ENCODE results near the gene ATOH8. TPM values are rescaled to one million over a fixed set of nuclear protein-coding genes. Genes with fewer than 3 reads are reported as not detected.
"Not testable (repeated sequence)": the region's sequence is repeated elsewhere in the genome, so short reads cannot be mapped to it uniquely, and the experiment has no call there.

ATOH8 gene
- total and polyA plus RNA-seq, 4 donors, result 51.5 to 78.8 (median 62.6) TPM

DNA sequence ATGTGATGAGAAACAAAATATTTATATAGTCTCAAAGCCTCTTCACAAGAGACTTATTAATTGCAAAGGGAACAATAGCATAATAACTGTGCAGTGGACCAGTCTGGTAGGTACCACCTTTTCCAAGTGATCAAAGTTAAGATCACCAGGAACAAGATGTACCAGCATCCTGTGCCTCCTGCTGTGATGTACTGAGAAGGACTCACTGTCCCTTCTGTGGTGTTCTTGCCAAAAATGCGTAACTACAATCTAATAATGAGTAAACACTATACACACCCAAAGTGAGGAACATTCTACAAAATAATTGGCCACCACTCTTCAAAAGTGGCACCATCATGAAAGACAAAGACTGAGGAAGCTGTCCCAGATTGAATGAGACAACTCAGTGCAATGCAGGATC, 45.1 kb upstream of the ATOH8 start:
- intact Hi-C loops (cut with DNase I), result loop anchor here in 1 of 2 donors (5.0 kb wide), 1 partner anchor 71 kb away; no protein-coding TSS in a partner anchor
- no peak overlapping the region for H3K27ac ChIP-seq (ENCODE audit: low read depth in 1 of 2, low read length in 2 of 2)
- WGBS, 2 donors, result 82 to 91% methylated on average over 1 of the region's 1 CpG

DNA sequence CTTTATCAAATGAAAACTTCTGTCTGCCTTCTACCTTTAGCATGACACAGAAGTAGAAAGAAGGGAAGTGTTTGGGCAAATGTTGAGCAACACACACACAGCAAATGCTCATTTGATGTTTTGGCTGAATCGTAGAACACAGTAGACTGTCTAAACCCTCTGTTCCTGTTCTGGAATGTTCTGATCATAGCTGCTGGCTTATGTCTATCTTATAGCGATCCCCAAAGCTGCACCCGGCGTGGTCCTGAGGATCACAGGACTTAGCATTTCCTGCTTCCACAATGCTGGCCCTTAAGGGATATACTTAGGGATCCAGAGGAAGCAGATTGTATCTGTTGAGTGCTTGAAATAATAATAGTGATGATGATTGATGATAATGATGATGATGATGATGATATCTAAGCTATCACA, 44.4 kb upstream of the ATOH8 start:
- Histone ChIP-seq H3K9me3 (ENCODE audit: control insufficient read depth, low read length) (no peaks in the 10 kb centered on the region), H3K4me3 (ENCODE audit: low read length in 2 of 2) (no peak overlapping the region), H3K4me1 (ENCODE audit: control insufficient read depth in 1 of 2, insufficient read depth in 2 of 2, low read length in 2 of 2) (no peaks in the 10 kb centered on the region), H3K27me3 (ENCODE audit: control insufficient read depth in 1 of 2, insufficient read depth in 2 of 2, low read length in 1 of 2) (no peaks in the 10 kb centered on the region), H3K27ac (ENCODE audit: low read depth in 1 of 2, low read length in 2 of 2) (no peak overlapping the region), H3K36me3 (ENCODE audit: control insufficient read depth in 1 of 2, insufficient read depth in 2 of 2, low read length in 1 of 2) (no peaks in the 10 kb centered on the region)
- WGBS, 2 donors, result 67 to 68% methylated on average over 4 of the region's 4 CpGs
- intact Hi-C loops (cut with DNase I), result loop anchor here in 1 of 2 donors (5.0 kb wide), 1 partner anchor 72 kb away; no protein-coding TSS in a partner anchor
- ATAC-seq (ENCODE audit: low FRiP score) (no peak), DNase-seq (no peak)

More for the DNA sequence above, 45.1 kb upstream of the ATOH8 start:
- Histone ChIP-seq H3K4me3 (ENCODE audit: low read length in 2 of 2) (no peak overlapping the region), H3K9me3 (ENCODE audit: control insufficient read depth, low read length) (no peaks in the 10 kb centered on the region), H3K27me3 (ENCODE audit: control insufficient read depth in 1 of 2, insufficient read depth in 2 of 2, low read length in 1 of 2) (no peaks in the 10 kb centered on the region), H3K4me1 (ENCODE audit: control insufficient read depth in 1 of 2, insufficient read depth in 2 of 2, low read length in 2 of 2) (no peaks in the 10 kb centered on the region), H3K36me3 (ENCODE audit: control insufficient read depth in 1 of 2, insufficient read depth in 2 of 2, low read length in 1 of 2) (no peaks in the 10 kb centered on the region)
- ATAC-seq (ENCODE audit: low FRiP score), result no peak
- no peak for DNase-seq

DNA sequence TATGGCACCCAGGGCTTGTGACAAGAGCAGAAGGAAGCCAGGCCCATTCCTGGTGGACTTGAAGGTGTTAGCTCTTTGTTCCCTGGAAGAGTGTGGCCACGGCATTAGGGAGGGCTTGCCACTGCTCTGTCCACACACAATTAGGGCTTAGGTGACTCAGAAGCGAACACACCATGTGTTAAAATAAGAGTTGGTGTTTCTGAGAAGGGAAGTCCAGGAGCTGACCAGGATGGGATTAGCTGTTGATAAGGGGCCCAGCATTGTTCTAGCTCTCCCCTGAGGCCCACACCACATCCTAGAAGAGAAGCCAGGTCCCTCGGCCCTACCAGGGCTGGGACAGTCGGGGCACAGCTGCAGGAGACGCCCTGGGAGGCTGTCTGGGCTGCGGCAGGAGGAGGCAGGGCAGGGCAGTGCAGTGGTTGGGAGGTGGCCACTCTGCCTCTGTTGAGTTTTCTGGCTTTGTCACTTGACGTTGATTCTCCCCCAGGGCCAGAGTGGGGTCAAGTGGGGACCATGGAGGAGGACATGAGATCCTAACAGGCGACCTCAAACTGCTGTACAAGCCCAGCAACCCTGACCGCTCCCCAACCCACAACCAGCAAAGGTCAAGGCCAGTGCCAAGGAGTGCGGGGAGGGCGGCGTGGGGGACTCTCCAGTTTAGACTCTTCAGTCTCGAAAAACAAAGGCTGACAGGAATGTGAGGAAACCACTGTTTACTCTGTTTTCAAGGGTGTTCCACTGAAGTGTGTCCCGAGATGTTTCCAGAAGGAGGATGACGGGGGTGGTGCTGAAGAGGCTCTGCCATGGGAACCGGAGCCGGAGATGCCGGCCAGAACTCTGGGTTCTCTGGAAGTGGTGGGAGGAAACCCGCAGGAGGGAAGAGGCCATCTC, 42.9 kb upstream of the ATOH8 start:
- H3K9me3 ChIP-seq (ENCODE audit: control insufficient read depth, low read length), result no peaks in the 10 kb centered on the region
- peak; percentile 22 for ATAC-seq (ENCODE audit: low FRiP score)
- WGBS, 2 donors, result 85% methylated on average over 19 of the region's 19 CpGs
- no peak overlapping the region for H3K27ac ChIP-seq (ENCODE audit: low read depth in 1 of 2, low read length in 2 of 2)
- H3K36me3 ChIP-seq (ENCODE audit: control insufficient read depth in 1 of 2, insufficient read depth in 2 of 2, low read length in 1 of 2), result no peaks in the 10 kb centered on the region
- DNase-seq, result no peak
- no peaks in the 10 kb centered on the region for H3K27me3 ChIP-seq (ENCODE audit: control insufficient read depth in 1 of 2, insufficient read depth in 2 of 2, low read length in 1 of 2)
- no peaks in the 10 kb centered on the region for H3K4me1 ChIP-seq (ENCODE audit: control insufficient read depth in 1 of 2, insufficient read depth in 2 of 2, low read length in 2 of 2)
- H3K4me3 ChIP-seq (ENCODE audit: low read length in 2 of 2), result no peak overlapping the region
- intact Hi-C loops (cut with DNase I), result no loop called here

DNA sequence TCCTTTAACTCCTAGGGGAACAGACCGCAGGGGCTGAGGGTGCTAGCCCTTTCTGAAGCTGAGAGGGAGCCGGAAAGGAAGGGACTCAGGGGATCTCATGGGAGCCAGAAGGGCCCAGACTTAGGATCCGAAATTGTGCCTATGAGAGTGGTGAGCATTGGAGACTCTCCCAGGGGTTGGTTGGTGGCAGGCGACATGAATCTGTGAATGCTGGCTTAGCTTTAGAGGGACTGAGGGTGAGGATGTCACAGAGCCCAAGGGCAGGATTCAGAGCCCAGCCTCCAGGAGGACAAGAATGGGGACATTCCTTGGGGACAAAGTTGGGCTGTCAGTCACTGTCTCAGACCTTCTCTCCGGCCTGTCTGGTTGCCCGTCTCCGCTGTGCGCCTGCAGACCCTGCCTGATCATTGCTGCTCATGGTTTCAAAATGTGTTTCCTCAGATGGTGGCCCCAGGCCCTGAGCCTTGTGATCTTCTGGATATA, 42.2 kb upstream of the ATOH8 start:
- no peak overlapping the region for H3K27ac ChIP-seq (ENCODE audit: low read depth in 1 of 2, low read length in 2 of 2)
- WGBS, 2 donors, result 92% methylated on average over 8 of the region's 8 CpGs
- H3K4me1 ChIP-seq (ENCODE audit: control insufficient read depth in 1 of 2, insufficient read depth in 2 of 2, low read length in 2 of 2), result no peaks in the 10 kb centered on the region
- DNase-seq (no peak), ATAC-seq (ENCODE audit: low FRiP score) (no peak)
- no peaks in the 10 kb centered on the region for H3K27me3 ChIP-seq (ENCODE audit: control insufficient read depth in 1 of 2, insufficient read depth in 2 of 2, low read length in 1 of 2)
- no peaks in the 10 kb centered on the region for H3K36me3 ChIP-seq (ENCODE audit: control insufficient read depth in 1 of 2, insufficient read depth in 2 of 2, low read length in 1 of 2)
- H3K9me3 ChIP-seq (ENCODE audit: control insufficient read depth, low read length), result no peaks in the 10 kb centered on the region
- no peak overlapping the region for H3K4me3 ChIP-seq (ENCODE audit: low read length in 2 of 2)
- intact Hi-C loops (cut with DNase I), result no loop called here

DNA sequence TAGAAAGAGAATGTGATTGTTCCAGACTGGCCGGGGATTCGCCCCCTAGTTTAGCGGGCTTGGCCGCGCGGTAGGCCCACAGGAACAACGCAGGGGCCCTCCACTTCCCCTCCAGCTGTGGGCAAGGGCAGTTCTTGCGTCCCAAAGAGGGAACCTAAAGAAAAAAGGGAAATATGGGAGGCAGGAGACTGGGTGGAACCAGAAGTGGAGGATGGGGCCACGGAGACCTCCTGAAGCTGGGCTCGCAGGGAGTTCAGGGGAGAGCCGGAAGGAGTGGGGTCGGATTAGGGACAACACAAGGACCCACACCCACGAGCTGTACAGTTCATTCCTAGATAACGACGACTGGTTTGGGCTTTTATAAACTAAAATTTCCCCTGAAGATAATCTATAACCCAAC, 41.5 kb upstream of the ATOH8 start:
- WGBS, 2 donors, result 88 to 90% methylated on average over 15 of the region's 15 CpGs
- Histone ChIP-seq H3K4me3 (ENCODE audit: low read length in 2 of 2) (no peak overlapping the region), H3K27ac (ENCODE audit: low read depth in 1 of 2, low read length in 2 of 2) (no peak overlapping the region), H3K9me3 (ENCODE audit: control insufficient read depth, low read length) (no peaks in the 10 kb centered on the region), H3K4me1 (ENCODE audit: control insufficient read depth in 1 of 2, insufficient read depth in 2 of 2, low read length in 2 of 2) (no peaks in the 10 kb centered on the region), H3K27me3 (ENCODE audit: control insufficient read depth in 1 of 2, insufficient read depth in 2 of 2, low read length in 1 of 2) (no peaks in the 10 kb centered on the region), H3K36me3 (ENCODE audit: control insufficient read depth in 1 of 2, insufficient read depth in 2 of 2, low read length in 1 of 2) (no peaks in the 10 kb centered on the region)
- DNase-seq (peak in 1 of 2 donors; percentile 78), ATAC-seq (ENCODE audit: low FRiP score) (no peak)
- intact Hi-C loops (cut with DNase I), result no loop called here

DNA sequence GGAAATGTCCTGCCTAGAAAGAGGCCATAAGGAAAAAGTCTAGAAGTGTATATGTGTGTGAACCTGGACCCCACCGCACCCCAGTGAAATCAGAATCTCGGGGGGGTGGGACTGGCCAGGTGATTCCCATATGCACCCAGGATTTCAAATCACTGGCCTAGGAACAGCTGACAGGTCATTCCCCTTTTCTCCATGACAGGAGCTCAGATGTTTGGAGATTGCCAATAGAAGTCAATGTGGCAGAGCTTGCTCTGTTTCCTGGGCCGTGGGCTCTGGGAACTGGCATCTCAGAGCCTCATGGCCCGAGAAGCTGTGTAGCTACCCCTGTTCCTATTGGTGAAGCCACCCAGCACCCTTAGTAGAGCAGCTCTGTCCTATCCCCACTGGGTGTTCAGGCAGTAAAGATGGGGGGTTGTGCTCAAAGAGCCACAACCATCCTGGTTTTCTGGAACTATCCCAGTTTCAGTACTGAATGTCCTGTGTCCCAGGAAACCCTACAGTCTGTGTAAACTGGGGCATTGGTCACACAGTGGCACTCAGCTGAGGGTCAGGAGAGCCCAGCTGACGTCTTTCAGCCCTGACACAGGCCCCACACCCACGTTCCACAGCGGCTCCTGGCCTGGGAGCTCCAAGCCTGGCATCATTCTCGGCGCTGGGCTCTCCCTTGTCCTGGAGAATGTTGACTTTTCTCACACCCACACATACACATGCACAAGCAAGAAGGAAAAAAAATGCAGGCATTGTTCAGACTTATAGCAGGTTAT, 40.8 kb upstream of the ATOH8 start:
- Histone ChIP-seq H3K36me3 (ENCODE audit: control insufficient read depth in 1 of 2, insufficient read depth in 2 of 2, low read length in 1 of 2) (no peaks in the 10 kb centered on the region), H3K4me3 (ENCODE audit: low read length in 2 of 2) (no peak overlapping the region), H3K4me1 (ENCODE audit: control insufficient read depth in 1 of 2, insufficient read depth in 2 of 2, low read length in 2 of 2) (no peaks in the 10 kb centered on the region), H3K9me3 (ENCODE audit: control insufficient read depth, low read length) (no peaks in the 10 kb centered on the region), H3K27ac (ENCODE audit: low read depth in 1 of 2, low read length in 2 of 2) (no peak overlapping the region), H3K27me3 (ENCODE audit: control insufficient read depth in 1 of 2, insufficient read depth in 2 of 2, low read length in 1 of 2) (no peaks in the 10 kb centered on the region)
- DNase-seq (peak; percentile 74 to 87), ATAC-seq (ENCODE audit: low FRiP score) (peak; percentile 68)
- 43 to 44% methylated on average over 9 of the region's 9 CpGs for WGBS, 2 donors
- intact Hi-C loops (cut with DNase I), result no loop called here

DNA sequence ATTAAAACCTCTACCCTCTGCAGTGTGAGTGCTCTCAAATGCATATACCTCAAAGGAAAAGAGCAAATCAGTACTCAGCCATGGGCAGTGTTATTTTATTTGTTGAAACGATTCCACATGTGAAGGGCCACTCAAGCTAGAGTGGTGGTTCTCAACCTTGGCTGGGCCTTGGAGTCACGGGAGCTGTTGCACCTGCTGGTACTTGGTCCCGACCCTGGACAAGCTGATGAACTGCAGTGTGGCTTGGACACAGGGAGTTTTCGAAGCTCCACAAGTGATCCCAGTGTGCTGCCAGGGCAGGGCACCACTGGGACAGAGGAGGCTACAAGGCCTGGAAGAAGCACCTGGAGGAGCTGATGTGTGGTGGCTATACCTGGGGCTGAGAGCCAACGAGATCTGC, 40.0 kb upstream of the ATOH8 start:
- WGBS, 2 donors, result 85 to 89% methylated on average over 5 of the region's 5 CpGs
- Histone ChIP-seq H3K4me1 (ENCODE audit: control insufficient read depth in 1 of 2, insufficient read depth in 2 of 2, low read length in 2 of 2) (no peaks in the 10 kb centered on the region), H3K27me3 (ENCODE audit: control insufficient read depth in 1 of 2, insufficient read depth in 2 of 2, low read length in 1 of 2) (no peaks in the 10 kb centered on the region), H3K4me3 (ENCODE audit: low read length in 2 of 2) (no peak overlapping the region), H3K9me3 (ENCODE audit: control insufficient read depth, low read length) (no peaks in the 10 kb centered on the region), H3K27ac (ENCODE audit: low read depth in 1 of 2, low read length in 2 of 2) (no peak overlapping the region), H3K36me3 (ENCODE audit: control insufficient read depth in 1 of 2, insufficient read depth in 2 of 2, low read length in 1 of 2) (no peaks in the 10 kb centered on the region)
- ATAC-seq (ENCODE audit: low FRiP score) (no peak), DNase-seq (no peak)
- intact Hi-C loops (cut with DNase I), result no loop called here

DNA sequence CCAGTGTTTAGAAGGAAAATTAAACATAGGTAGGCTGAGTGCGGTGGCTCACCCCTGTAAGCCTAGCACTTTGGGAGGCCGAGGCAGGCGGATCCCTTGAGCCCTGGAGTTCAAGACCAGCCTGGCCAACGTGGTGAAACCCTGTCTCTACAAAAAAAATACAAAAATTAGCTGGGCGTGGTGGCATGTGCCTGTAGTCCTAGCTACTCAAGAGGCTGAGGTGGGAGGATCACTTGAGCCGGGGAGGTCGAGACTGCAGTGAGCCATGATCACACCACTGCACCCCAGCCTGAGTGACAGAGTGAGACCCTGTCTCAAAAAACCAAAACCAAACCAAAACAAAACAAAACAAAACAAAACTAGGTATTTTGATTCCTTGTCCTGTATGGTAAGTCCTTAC, 39.4 kb upstream of the ATOH8 start:
- H3K9me3 ChIP-seq (ENCODE audit: control insufficient read depth, low read length); DNase-seq; H3K27me3 ChIP-seq (ENCODE audit: control insufficient read depth in 1 of 2, insufficient read depth in 2 of 2, low read length in 1 of 2); H3K4me1 ChIP-seq (ENCODE audit: control insufficient read depth in 1 of 2, insufficient read depth in 2 of 2, low read length in 2 of 2); H3K36me3 ChIP-seq (ENCODE audit: control insufficient read depth in 1 of 2, insufficient read depth in 2 of 2, low read length in 1 of 2); H3K4me3 ChIP-seq (ENCODE audit: low read length in 2 of 2); intact Hi-C loops (cut with DNase I); H3K27ac ChIP-seq (ENCODE audit: low read depth in 1 of 2, low read length in 2 of 2); ATAC-seq (ENCODE audit: low FRiP score): not testable (repeated sequence)
- WGBS, 2 donors, result 95 to 97% methylated on average over 7 of the region's 7 CpGs
